ENCODE results near the gene ZFP91.

The ZFP91 gene

DNA sequence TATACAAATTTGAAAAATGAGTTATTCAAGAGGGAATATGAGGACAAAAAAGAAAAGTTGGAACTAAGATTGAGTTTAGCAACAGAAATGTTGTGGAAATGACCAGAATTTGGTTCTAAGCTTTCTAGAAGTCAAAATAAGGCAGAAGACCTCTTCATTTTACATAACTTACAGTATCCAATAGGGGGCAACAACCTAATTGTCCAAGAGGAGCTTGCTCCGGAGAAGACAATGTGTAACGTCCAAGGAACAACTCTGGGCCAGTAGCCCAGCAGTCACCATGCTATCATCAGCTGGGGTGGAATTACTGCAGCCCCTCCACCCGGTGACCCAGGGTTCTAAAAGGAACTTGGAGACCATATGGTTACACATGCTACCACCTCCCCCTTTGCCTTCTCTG lies 57.7 kb downstream of the ZFP91 start:
- no peak for DNase-seq

DNA sequence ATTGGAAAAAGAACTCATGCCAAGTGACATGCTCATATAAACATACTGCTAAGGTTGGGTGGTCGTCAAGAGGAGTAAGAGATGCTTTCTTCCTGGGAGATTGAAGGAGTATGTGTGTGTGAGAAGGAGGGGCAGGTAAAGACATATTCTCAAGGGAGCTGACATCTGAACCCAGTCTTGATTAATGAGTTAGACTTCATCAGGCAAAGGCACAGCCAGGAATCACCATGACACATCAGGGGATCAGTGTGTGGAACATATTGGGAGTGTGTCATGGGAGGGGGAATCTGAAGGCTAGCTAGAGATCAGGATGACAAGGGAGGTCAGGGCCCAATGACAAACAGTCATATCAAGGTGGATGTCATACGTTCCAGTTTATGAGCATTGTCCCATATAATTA lies 58.5 kb downstream of the ZFP91 start:
- DNase-seq = no peak

DNA sequence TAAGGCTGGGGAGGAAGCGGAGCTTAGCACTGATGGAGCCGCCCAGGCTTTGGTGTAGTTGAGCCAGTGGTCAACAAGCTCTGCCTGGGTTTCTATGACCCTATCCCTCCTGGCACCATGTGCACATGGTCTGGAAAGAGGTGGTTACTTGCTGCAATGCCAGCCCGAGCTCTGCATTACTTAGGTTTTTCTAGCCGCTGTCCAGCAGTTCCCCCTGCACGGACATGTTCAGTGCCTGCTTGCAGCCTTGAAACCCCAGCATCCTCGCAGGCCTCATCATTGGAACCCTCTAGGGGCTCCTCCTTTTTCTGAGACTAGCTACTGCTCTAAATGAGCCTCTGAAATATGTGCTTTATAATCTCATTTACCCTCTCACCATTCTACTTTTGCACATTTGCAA lies 60.2 kb downstream of the ZFP91 start:
- no peak for DNase-seq

DNA sequence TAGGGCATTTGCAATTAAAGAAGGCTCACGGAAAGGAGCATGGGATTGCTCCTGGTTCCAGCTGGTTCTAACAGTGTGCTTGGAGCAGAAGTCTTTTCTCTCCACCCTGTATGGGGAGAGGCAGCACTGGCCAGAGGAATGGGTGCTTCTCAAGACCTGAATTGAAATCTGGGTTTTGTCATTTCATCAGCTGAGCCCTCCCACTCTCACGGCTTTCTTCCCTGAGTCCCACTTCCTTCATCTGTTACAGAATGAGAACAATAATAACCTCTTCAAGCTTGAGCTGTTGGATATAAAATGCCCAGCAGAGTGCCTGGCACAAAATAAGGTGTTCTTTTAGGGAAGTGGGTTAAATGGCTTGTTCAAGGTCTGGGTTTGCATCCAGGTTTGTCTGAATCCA lies 60.8 kb downstream of the ZFP91 start:
- no peak for DNase-seq

DNA sequence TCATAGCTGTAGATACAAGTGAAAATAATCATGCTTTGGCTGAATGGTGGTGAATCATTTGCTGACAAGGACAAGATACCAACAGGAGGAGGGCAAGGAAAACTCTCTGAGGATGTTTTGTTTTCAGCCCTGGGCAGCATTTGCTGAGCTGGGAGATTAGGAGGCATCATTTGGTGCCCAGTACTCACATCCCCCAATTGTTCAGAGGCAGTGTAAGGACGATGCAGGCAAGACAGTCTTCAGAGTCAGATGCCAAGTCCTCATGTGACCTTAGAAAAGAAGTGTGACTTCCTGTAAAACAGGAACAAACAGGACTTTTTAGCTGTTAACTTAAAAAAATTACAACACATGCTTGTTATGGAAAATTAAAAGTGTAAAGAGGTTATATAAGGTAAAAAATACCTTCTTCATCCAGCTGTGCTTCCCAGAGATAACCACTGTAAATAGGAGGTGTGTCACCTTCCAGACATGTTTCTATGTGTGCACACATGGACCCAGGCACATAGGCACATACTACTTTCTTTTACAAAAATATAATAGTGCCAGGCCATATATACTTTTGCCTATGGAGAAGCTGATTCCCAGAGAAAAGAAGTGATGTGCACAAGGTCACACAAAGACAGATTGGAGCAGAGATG lies 61.6 kb downstream of the ZFP91 start:
- no peak for DNase-seq

DNA sequence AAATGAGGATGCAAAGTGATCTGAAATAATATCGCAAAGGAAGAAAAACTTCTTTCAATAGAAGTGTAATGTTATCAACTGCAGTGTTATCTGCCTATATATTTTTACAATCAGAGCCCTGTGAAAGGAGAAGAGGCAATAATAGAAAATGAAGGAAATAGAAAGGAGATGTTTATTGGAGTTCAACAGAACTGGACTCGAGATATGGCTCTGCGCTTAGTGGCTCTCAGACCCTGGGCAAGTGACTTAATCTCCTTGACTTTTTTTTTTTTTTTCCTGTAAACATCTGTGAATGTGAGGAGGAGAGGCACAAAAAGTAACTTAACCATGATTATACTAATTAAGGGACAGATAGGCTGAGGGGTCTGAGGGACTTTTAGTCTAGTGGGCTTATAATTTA lies 62.5 kb downstream of the ZFP91 start:
- DNase-seq = no peak

DNA sequence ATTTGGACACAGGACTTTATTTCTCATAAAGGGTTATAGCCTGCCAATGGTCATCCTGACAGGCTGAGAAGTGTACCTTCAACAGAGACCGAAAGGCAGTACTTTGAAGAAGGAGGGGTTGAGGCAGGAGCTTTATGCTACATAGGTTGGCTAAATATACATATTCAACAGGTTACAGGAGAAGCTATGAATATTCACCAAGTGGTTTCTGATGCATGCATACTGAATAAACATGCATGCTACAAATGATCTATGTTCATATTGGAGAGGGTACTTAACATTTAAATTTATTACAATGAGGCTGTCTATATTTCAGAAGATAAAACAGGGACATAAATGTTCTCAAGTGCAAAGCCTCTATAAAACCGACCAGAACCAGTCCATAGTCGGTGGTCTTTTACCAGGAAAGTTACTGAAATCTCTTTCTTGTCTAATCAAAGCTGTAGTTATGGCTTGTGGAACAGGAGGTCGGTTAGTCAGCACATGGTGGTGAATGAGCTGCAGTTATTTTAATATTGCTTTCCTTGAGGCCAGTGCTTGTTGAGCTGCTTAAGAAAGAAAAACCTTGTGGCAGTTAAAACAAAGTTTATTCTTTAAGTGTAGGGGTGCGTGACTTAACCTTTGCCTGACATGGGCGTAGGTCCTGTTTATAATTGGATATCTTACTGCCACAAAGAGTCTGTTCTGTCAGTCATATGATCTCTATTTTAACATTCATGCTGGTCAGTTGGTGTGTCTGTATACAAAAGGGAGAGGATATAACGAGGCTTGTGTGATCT lies 63.1 kb downstream of the ZFP91 start:
- DNase-seq = peak; percentile 68 to 78

DNA sequence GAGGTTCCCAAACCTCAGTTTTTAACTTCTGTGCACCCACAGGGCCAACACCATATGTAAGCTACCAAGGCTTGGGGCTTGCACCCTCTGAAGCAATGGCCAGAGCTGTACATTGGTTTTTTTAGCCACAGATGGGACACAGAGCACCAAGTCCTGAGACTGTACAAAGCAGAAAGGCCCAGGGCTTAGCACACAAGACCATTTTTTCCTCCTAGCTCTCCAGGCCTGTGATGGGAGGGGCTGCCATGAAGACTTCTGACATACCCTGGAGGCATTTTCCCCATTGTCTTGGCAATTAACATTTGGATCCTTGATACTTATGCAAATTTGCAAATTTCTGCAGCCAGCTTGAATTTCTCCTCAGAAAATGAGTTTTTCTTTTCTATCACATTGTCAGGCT lies 67.0 kb downstream of the ZFP91 start:
- no peak for DNase-seq

DNA sequence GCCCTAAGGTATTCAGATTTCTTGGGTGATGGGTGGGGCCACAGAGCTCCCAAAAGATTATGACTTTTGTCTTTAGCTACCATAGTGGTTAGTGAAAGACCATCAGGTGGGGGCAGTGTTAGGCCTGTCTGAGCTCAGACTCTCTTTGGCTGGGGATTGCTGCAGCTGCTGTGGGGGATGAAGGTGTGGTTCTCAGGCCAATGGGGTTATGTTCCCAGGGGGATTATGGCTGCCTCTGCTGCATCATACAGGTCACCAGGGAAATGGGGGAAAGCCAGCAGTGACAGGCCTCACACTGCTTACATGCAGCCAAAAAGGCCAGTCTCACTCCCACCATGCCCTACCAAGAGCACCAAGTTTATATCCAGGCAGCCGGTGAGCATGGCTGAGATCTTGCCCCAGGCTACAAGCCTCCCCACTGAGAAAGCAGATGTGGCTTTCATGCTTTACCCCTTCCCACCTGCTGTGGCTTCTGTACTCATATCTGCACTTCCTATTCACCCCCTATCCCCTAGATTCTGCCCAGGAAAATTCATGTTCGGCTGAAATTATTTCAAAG lies 68.4 kb downstream of the ZFP91 start:
- no peak for DNase-seq

DNA sequence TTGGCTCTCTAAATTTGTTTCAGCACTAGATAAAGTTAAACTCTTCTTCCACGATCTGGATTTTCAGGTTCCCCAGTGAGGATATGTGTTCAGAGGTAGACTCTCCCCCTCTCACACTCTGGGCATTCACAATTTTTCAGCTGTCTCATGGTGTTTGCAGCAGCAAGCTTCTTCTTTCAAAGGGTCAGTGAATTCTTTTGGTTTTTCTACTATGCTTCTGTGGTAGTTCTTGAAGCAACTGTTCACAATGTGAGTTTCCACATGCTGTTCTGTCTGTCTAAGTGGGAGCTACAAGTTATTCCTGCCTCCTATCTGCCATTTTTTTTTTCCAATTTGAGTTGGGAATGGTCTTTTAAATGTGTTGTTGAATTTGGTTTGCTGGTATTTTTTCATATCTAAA lies 69.0 kb downstream of the ZFP91 start:
- DNase-seq = no peak

DNA sequence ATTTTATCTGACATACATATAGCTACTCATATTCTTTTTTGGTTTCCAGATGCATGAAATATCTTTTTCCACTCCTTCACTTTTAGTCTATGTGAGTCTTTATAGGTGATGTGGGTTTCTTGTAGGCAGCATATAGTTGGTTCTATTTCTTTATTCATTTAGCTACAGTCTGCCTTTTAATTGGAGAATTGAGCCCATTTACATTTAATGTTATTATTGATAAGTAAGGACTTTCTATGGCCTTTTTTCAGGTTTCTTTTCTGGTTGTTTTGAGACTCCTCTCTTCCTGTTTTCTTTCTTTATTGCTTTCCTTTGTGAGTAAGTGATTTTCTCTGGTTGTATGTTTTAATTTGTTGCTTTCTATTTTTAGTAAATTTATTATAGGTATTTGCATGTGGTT lies 70.8 kb downstream of the ZFP91 start:
- no peak for DNase-seq

DNA sequence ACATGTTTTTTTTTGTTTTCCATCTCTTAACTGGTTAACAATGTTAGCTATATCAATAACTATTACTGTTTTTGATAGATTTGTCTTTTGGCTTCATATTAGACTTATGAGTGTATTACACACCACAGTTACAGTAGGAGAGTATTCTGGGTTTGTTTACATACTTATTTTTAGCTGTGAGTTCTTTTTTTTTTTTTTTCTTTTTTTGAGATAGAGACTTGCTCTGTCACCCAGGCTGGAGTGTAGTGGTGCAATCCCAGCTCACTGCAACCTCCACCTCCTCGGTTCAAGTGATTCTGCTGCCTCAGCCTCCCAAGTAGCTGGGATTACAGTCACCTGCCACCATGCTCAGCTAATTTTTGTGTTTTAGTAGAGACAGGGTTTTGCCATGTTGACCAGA lies 71.6 kb downstream of the ZFP91 start:
- no peak for DNase-seq

DNA sequence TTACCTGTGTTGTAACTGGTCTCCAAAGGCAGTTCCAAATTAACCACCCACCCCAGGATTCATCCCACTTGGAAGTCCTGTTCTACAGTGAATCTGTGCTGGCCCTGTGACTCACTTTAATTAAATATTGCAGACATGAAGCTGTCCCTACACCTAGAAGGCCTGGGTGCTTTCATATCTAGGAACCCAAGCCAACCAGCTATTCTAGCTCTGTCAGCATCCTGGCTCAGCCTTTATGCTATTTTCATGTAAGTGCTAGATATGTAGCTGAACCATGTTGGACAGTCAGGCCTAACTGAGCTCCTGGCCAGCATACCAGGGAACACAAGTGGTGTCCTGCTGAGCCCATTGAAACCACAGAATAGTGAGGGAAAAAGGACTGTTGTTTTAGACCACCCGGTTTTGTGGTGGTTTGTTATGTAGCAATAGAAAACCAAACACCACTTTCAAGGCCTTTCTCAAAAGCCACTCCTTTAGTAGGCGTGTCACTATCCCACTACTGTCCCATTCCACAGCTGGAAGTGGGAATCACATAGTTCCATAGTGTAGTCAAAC lies 73.9 kb downstream of the ZFP91 start:
- DNase-seq = no peak

DNA sequence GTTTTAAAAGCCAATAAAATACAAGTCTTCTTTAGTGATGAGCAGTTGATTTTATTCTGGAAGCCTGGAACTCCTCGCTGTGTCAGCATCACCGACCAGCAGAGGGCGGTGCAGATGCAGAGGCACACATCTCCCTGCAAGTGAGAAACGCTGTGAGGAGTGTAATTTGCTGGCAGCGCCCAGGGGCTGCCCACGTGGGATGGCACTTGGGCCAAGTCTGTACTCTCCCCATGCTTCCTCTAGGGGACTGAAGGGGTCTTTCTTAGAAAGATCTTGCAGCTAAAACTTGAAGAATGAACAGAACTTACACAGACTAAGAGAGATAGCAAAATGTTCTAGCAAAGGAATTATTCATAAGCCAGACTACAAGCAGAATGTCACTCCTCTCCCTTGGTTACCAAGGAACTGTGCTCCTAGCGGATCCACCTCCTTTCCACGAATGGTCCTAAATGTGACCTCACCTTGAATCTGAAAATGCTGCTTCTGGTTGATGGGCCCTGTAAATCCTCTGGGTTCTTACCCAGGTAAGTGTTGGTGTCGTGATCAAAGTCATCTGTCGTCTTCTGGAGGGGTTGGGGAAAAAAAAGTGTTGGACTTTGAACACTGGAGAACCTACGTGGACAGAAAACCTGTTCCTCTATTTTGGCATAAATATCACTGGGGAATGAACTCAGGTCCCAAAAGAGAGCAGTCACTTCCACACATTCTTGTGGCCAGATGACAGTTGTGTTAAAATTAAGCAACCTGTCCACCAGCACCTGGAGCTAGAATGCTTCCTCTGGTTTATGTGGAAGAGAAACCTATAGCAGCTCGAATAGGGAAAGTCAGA lies 75.4 kb downstream of the ZFP91 start:
- DNase-seq = peak; percentile 67 to 84

DNA sequence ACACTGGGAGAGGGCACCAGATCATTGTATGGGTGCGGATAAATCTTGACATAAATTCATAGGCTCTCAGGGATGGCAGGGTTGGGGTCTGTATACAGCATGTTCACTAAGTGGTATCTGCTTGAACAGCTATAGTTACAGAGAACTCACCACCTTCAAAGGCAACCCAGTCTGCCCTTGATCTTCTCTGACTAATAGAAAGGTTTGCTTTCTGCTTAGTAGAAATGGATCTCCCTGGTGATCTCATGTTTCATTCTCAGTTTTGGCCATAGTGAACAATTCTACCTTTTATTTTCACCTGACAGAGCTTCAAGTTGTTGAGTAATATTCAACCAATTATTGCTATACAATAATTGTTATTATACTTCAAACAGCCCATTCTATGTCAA lies 76.0 kb downstream of the ZFP91 start:
- DNase-seq = no peak

DNA sequence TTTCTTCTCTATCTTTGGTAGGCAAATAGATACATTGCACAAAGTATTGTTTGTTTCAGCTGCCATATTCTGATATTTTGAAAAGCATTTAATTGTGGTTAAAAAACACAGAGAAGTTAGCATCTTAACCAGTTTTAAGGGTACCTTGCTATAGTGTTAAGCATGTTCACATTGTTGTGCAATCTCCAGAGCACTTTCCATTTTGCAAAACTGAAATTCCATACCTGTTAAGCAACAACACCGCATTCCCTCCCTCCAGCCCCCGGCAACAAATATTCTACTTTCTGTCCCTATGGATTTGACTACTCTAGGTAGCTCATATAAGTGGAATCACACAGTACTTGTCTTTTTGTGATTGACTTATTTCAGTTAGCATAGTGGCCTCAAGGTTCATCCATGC lies 77.5 kb downstream of the ZFP91 start:
- no peak for DNase-seq

DNA sequence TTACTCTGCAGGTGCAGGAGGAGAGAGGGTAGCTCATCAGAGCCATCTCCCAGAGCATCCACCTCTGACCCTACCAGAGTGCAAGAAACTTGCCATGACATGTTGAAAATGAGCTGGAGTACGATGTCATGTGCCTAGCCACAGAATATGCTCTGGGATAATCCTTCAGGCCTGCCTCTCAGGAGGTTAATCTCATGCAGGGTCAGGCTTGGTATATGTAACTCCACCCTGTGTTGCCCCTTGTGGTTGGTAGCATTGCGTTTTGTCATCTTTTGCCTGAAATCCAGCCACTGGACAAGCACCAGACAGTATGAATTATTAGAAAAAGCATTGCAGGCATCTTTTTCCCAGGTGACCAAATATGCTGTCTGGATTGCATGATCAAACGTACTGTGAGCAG lies 79.8 kb downstream of the ZFP91 start:
- DNase-seq = no peak

DNA sequence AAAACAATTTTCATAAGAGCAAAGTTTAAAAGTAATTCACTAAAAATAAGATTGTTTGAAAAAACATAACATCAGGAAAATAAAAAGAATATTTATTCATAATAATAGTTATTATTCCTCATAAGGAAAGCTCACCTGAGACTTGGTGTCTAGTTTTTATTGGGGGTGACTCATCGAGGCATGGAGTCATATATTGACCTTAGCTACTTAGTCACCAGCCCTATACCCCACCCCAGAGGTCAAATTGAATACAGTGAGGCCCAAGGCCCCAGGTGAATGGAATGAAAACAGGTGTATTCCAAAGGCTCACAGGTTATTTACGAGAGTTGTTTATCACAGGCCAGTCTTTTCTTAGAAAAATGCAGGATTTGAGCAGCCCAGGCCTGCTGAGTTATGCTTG lies 80.5 kb downstream of the ZFP91 start:
- DNase-seq = no peak

DNA sequence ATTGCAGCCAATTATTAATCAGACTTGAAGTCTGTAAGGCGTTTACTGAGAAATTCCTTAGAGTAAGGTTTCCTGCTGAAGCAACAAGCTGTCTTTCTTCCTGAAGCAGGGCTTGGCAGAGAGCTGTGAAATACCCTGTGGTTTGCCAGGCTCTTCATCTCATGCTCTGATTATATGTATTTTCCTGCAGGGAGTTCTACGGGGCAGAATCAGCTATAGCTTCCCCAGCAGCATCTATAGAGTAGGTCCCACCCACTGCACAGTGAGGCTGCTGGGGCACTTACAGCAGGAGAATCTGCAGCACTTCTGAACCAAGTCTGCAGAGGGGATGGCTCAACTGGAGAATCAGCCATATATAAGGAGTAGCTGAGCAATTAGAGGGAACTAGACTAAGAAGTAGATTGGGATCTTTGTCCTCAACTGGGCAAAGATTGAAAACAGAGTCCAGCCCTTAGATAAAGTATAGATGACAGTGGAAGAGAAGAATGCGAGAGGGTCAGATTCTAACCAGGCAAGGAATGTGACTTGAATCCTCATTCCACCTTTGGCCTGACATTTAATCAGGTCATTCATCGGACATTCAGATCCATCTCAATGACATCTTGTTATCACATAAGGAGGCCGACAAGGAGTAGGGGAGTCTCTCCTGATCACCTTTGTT lies 81.2 kb downstream of the ZFP91 start:
- no peak for DNase-seq

Measured in NCI-H526 (cell line).